Measurements from ENCODE around the gene ASCC3. TPM values are rescaled to one million over a fixed set of nuclear protein-coding genes. Genes with fewer than 3 reads are reported as not detected.

Gene ASCC3
- total and polyA plus RNA-seq, 2 experiments from 2014 or later = 49.1 to 60.2 TPM

- in situ Hi-C loops (cut with MboI) = no loop called here
- Histone ChIP-seq H3K4me1 (ENCODE audit: insufficient read depth) (peaks cover 12% of the 10 kb centered on the region; the same call in 1 of the 2 replicates), H3K27me3 (replicated peaks; ENCODE audit: insufficient read depth) (no peaks in the 10 kb centered on the region), H3K9me2 (ENCODE audit: insufficient read depth) (no peaks in the 10 kb centered on the region), H3K79me2 (ENCODE audit: insufficient read depth) (no peaks in the 10 kb centered on the region), H3K4me3 (no peak overlapping the region), H3K9me3 (ENCODE audit: low read depth) (no peaks in the 10 kb centered on the region), H3K27ac (no peak overlapping the region), H2AFZ (no peak overlapping the region), H3K4me2 (ENCODE audit: unreplicated experiment) (no peak overlapping the region), H3F3A (ENCODE audit: insufficient read depth) (peaks cover 13% of the 10 kb centered on the region; the same call in 1 of the 2 replicates), H4K20me1 (ENCODE audit: insufficient read depth) (no peaks in the 10 kb centered on the region), H3K9ac (no peak overlapping the region), H3K36me3 (ENCODE audit: low read depth) (no peaks in the 10 kb centered on the region)
- no peak for TF ChIP-seq EZH2 (IDR thresholded peaks at IDR 0.05; ENCODE audit: insufficient read depth, poor library complexity, severe bottlenecking)
- TF ChIP-seq EZH2phosphoT487 (IDR thresholded peaks at IDR 0.05; ENCODE audit: insufficient read depth, low read depth) = no peak
- DNase-seq = peak; percentile 32
- 90 to 95% methylated on average over 5 of the region's 5 CpGs for WGBS, 2 experiments (ENCODE audit: low coverage in 1 of 2, low lambda C conversion rate in 2 of 2, missing lambda C conversion rate in 2 of 2)
Observed at GRCh38 chr6:100470422-100471120, 410.6 kb downstream of the ASCC3 start.

- no peak overlapping the region for H3K4me3 ChIP-seq
- no peak overlapping the region for H3K9ac ChIP-seq
- H4K20me1 ChIP-seq (ENCODE audit: insufficient read depth) = no peaks in the 10 kb centered on the region
- no peaks in the 10 kb centered on the region for H3K36me3 ChIP-seq (ENCODE audit: low read depth)
- H3K4me2 ChIP-seq (ENCODE audit: unreplicated experiment) = no peak overlapping the region
- H2AFZ ChIP-seq = no peak overlapping the region
- H3F3A ChIP-seq (ENCODE audit: insufficient read depth) = peaks cover 18% of the 10 kb centered on the region; the same call in 1 of the 2 replicates
- H3K79me2 ChIP-seq (ENCODE audit: insufficient read depth) = no peaks in the 10 kb centered on the region
- no peak overlapping the region for H3K27ac ChIP-seq
- no peak for TF ChIP-seq EZH2 (IDR thresholded peaks at IDR 0.05; ENCODE audit: insufficient read depth, poor library complexity, severe bottlenecking)
- TF ChIP-seq EZH2phosphoT487 (IDR thresholded peaks at IDR 0.05; ENCODE audit: insufficient read depth, low read depth) = no peak
- no peak for DNase-seq
- peaks cover 12% of the 10 kb centered on the region; the same call in 1 of the 2 replicates for H3K4me1 ChIP-seq (ENCODE audit: insufficient read depth)
- H3K9me2 ChIP-seq (ENCODE audit: insufficient read depth) = no peaks in the 10 kb centered on the region
- no peaks in the 10 kb centered on the region for H3K9me3 ChIP-seq (ENCODE audit: low read depth)
- in situ Hi-C loops (cut with MboI) = no loop called here
- WGBS, 2 experiments (ENCODE audit: low coverage in 1 of 2, low lambda C conversion rate in 2 of 2, missing lambda C conversion rate in 2 of 2) = 77 to 80% methylated on average over 37 to 41 of the region's 44 CpGs
- no peaks in the 10 kb centered on the region for H3K27me3 ChIP-seq (replicated peaks; ENCODE audit: insufficient read depth)
Observed at GRCh38 chr6:100469101-100469859, 411.8 kb downstream of the ASCC3 start.

GRCh38 chr6:100468016-100468622 lies 413.0 kb downstream of the ASCC3 start:
- Histone ChIP-seq H3K9me2 (ENCODE audit: insufficient read depth) (no peaks in the 10 kb centered on the region), H3F3A (ENCODE audit: insufficient read depth) (peaks cover 21% of the 10 kb centered on the region; the same call in 1 of the 2 replicates), H3K27me3 (replicated peaks; ENCODE audit: insufficient read depth) (no peaks in the 10 kb centered on the region), H3K9ac (no peak overlapping the region), H3K9me3 (ENCODE audit: low read depth) (no peaks in the 10 kb centered on the region), H2AFZ (no peak overlapping the region), H3K4me1 (ENCODE audit: insufficient read depth) (peaks cover 11% of the 10 kb centered on the region), H3K4me2 (ENCODE audit: unreplicated experiment) (no peak overlapping the region), H3K36me3 (ENCODE audit: low read depth) (no peaks in the 10 kb centered on the region), H3K27ac (no peak overlapping the region), H3K79me2 (ENCODE audit: insufficient read depth) (no peaks in the 10 kb centered on the region), H4K20me1 (ENCODE audit: insufficient read depth) (no peaks in the 10 kb centered on the region), H3K4me3 (no peak overlapping the region)
- TF ChIP-seq EZH2 (IDR thresholded peaks at IDR 0.05; ENCODE audit: insufficient read depth, poor library complexity, severe bottlenecking) (no peak), EZH2phosphoT487 (IDR thresholded peaks at IDR 0.05; ENCODE audit: insufficient read depth, low read depth) (no peak)
- no peak for DNase-seq
- WGBS, 2 experiments (ENCODE audit: low coverage in 1 of 2, low lambda C conversion rate in 2 of 2, missing lambda C conversion rate in 2 of 2) = 73 to 79% methylated on average over 6 of the region's 6 CpGs
- in situ Hi-C loops (cut with MboI) = no loop called here

Measured in GM23248 (cell line).